GM19023 (cell line): ENCODE measurements around the gene SEL1L.
"Not testable (repeated sequence)": the region's sequence is repeated elsewhere in the genome, so short reads cannot be mapped to it uniquely, and the experiment has no call there.

ENCODE experiments used
- ATAC-seq: cut with Tn5 transposase; IDR thresholded peaks from one replicate; pipeline ENCODE4 v1.9.1; 2021; ENCODE audit warnings: mild to moderate bottlenecking, moderate library complexity; ENCODE audit not compliant: unreplicated experiment

SEL1L gene

GRCh38 chr14:81529391-81529790 lies 4.3 kb downstream of the SEL1L start:
- ATAC-seq, result no peak

DNA sequence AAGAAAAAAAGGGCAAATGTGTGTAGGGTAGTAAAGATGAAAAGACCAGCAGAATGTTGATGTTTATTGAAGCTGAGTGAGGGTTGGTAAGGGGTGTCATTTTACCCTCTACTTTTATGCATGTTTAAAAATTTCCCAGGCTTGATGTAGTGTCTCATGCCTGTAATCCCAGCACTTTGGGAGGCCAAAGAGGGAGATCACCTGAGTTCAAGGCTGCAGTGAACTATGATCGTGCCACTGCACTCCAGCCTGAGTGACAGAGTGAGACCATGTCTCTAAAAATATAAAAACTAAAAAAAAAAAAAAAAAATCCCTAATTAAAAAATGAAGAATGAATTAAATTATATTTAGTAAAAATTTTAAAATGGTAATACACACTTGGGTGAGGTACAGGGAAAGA lies 8.5 kb downstream of the SEL1L start:
- ATAC-seq, result no peak

DNA sequence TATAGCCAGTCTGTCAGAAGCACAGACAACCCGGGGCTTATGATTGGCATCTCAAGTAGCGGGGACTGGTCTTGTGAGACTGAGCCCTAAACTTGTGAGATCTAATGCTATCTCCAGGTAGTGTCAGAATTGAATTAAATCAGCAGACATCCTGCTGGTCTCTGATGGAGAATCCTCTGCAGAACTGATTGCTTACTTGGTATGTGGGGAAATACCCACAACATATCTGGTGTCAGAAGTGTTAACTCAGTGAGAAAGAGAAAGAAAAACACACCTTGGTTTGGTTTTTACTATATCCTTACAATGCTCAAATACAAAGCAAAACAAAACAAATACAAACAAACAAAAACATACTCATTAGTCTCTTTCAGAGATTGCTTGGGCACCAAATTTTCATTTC lies 10.0 kb downstream of the SEL1L start:
- peak; percentile 69 for ATAC-seq

GRCh38 chr14:81523016-81523415 lies 10.6 kb downstream of the SEL1L start:
- ATAC-seq, result no peak

- no peak for ATAC-seq
Observed at GRCh38 chr14:81521356-81521755, 12.3 kb downstream of the SEL1L start.

DNA sequence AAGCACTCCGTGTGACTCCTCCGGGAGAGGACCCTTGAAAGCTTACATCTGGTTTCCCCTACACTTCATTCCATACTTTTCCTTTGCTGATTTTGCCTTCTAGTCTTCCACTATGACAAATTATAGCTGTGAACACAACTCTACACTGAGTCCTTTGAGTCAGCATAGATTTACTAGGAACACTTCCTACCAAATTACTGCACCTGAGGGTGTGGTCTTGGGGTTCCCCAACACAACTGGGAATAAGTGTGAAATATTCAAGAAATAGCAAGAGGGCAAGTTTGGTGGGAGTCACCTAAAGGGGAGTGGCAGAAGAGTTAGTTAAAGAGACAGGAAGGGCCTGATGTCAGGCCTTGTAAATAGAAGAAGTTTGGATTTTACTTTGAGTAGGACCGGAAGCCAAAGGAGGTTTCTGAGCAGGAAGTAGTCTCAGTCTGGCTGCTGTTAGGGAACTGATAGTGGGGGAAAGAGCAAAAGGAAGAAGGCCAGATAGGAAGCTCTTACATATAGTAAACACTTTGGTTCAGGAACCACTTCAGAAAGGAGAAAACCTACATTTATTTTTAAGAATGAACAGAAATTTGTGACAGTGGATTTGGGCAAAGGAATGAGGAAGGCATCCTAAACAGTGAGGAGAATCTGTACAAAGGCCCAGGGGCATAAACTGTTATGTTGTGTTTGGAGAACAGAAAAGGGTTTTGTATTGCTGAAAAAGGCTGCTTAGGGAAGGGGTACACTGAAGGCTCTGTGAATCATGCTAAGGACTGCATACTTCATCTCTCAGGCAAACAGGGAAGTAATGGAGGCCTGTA lies 14.2 kb downstream of the SEL1L start:
- ATAC-seq, result peak; percentile 60

- no peak for ATAC-seq
Observed at GRCh38 chr14:81517798-81518398, 15.8 kb downstream of the SEL1L start.

GRCh38 chr14:81516986-81517797 lies 16.5 kb downstream of the SEL1L start:
- ATAC-seq, result no peak

- ATAC-seq, result not testable (repeated sequence)
Observed at GRCh38 chr14:81515927-81516326, 17.7 kb downstream of the SEL1L start.

DNA sequence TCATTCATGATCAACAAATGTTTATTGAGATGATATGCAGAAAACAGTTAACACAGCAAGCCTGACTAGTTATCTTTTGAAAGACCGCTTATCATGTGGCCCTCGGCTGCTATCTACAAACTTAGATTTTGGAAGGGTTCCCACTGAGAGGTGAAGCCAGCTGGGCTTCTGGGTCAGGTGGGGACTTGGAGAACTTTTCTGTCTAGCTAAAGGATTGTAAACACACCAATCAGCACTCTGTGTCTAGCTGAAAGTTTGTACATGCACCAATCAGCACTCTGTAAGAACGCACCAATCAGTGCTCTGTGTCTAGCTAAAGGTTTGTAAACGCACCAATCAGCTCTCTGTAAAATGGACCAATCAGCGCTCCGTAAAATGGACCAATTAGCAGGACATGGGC lies 20.8 kb downstream of the SEL1L start:
- not testable (repeated sequence) for ATAC-seq

DNA sequence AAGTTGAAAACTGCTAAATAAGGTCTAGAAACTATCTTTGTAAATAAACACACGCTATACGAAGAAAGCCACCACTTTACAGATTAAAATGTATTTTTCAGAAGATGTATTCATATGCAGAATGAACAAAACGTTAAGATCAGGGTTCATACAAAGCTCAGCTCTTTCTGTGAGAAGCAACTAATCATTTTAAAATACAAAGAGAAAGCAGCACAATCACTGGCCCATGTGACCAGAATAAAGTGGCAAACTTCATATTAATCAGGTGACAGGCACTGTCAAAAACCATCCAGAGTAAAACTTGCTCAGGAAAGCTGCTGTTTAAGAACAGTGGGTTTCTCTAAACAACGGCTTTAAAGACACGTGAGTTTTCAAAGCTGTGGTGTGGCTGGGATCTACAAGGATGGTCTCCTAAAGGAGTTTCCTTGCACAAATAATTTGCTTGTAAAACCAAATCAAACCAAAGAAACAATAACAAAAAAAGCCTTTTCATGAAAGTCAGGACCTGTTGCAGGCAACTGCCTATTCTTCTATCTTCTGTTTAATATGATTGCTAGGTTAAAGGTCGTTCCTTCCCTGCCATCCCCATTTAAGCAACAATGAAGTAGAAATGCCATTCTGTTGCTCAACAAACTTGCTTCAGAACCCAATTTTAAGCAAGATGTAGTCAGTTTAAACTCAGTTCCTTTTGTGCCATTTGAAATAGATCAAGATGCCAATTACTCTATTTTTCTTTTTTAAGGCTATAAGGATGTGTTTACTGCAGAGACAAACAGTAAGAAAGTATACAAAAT lies 22.3 kb downstream of the SEL1L start:
- no peak for ATAC-seq

- no peak for ATAC-seq
Observed at GRCh38 chr14:81509838-81510452, 23.7 kb downstream of the SEL1L start.

- no peak for ATAC-seq
Observed at GRCh38 chr14:81509321-81509720, 24.3 kb downstream of the SEL1L start.

DNA sequence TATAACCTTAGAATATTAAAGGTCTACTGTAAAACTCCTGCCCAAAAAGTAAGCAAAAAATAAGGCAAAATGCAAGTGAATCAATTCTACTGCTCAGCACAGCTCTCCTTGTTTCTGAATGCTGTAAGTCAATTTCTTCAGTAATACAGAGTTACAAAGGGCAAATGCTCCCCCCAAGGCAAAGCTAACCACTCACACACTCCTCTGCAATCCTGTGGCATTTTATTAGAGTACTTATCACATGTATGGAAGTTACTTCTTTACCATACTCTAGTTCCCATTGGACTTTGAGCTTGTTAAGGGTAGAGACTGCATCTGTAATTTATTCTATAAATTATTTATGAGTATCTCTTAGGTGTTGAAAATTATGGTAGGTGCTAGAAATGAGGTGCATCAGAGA lies 27.2 kb downstream of the SEL1L start:
- no peak for ATAC-seq

- ATAC-seq, result no peak
Observed at GRCh38 chr14:81504864-81505263, 28.8 kb downstream of the SEL1L start.

DNA sequence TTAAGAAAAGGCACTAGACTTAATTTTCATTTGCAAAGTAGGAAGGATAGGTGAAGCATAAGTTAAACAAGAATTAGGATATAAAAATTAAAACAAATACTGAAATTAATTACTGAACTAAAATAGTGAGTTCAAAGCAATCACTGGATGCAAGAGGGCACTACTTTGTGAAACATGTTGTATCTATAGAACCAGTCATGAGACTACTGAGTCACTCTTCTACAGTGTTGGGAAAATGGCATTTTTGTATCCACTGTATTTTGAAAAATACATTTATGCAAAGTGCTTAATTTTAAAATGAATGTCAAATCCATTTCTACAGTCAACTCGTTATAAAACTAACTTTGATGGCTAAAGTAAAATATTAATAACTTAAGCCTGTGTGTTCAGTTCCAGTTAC lies 47.9 kb downstream of the SEL1L start:
- no peak for ATAC-seq

GRCh38 chr14:81485372-81485771 lies 48.3 kb downstream of the SEL1L start:
- ATAC-seq, result peak; percentile 98

- ATAC-seq, result no peak
Observed at GRCh38 chr14:81484120-81484519, 49.5 kb downstream of the SEL1L start.

GRCh38 chr14:81480741-81481140 lies 52.9 kb downstream of the SEL1L start:
- no peak for ATAC-seq

GRCh38 chr14:81478446-81478845 lies 55.2 kb downstream of the SEL1L start:
- ATAC-seq, result no peak
